Medulla oblongata (tissue), 1 donor: ENCODE results near the gene ACBD4.

Source experiments
- DNase-seq: peaks from one replicate; pipeline ENCODE4 v3.0.0-alpha.2; 2015; ENCODE audit errors: extremely low spot score

ACBD4 gene

GRCh38 chr17:45150911-45151809, 15.7 kb downstream of the ACBD4 start:
- DNase-seq = no peak

GRCh38 chr17:45155029-45155428, 19.5 kb downstream of the ACBD4 start:
- no peak for DNase-seq

- DNase-seq = no peak
These were observed 20.0 kb downstream of the ACBD4 start for GRCh38 chr17:45155483-45155882.

- DNase-seq = no peak
These were observed 20.8 kb downstream of the ACBD4 start for GRCh38 chr17:45156242-45156641.

GRCh38 chr17:45160447-45161287, 25.2 kb downstream of the ACBD4 start:
- peak; percentile 70 for DNase-seq

GRCh38 chr17:45161288-45162024, 26.0 kb downstream of the ACBD4 start, which contains the start of gene HEXIM2:
HEXIM2 (plus strand) TSS chr17:45161875; CDS start chr17:45162794, 919 bp downstream.
- DNase-seq = peak; percentile 100

GRCh38 chr17:45162025-45162687, 26.7 kb downstream of the ACBD4 start:
- no peak for DNase-seq

GRCh38 chr17:45164734-45165269, 29.3 kb downstream of the ACBD4 start:
- DNase-seq = no peak

GRCh38 chr17:45168991-45169752, 33.7 kb downstream of the ACBD4 start:
- DNase-seq = no peak

- DNase-seq = no peak
These were observed 34.9 kb downstream of the ACBD4 start for GRCh38 chr17:45170280-45170930.

- peak; percentile 38 for DNase-seq
These were observed 35.4 kb downstream of the ACBD4 start for GRCh38 chr17:45170931-45171337.

- peak; percentile 19 for DNase-seq
These were observed 36.1 kb downstream of the ACBD4 start for GRCh38 chr17:45171338-45172231.

GRCh38 chr17:45172232-45172540, 36.7 kb downstream of the ACBD4 start:
- no peak for DNase-seq

GRCh38 chr17:45172541-45173286, 37.2 kb downstream of the ACBD4 start:
- DNase-seq = peak; percentile 93

GRCh38 chr17:45175759-45176115, 40.2 kb downstream of the ACBD4 start:
- no peak for DNase-seq

GRCh38 chr17:45177563-45177962, 42.1 kb downstream of the ACBD4 start:
- DNase-seq = no peak

- DNase-seq = no peak
These were observed 48.7 kb downstream of the ACBD4 start for GRCh38 chr17:45184144-45184543.

GRCh38 chr17:45186801-45187354, 51.4 kb downstream of the ACBD4 start:
- no peak for DNase-seq
